ENCODE data around the gene COL26A1. TPM values are rescaled to one million over a fixed set of nuclear protein-coding genes. Genes with fewer than 3 reads are reported as not detected.

Gene COL26A1
- total RNA-seq, 1 experiment from 2014 or later: 42.6 TPM

GRCh38 chr7:101420436-101420835 is 57.8 kb downstream of the COL26A1 start:
- H3K23me2 ChIP-seq (ENCODE audit: insufficient read length, low read depth, low read length, poor library complexity, severe bottlenecking): no peaks in the 10 kb centered on the region
- H3K9ac ChIP-seq (ENCODE audit: extremely low read depth, insufficient read length, low read length): no peak overlapping the region
- H3K18ac ChIP-seq (ENCODE audit: insufficient read length, low read depth, low read length): peak overlapping the region; percentile 27
- no peak overlapping the region for H3K23ac ChIP-seq (ENCODE audit: insufficient read length, low read depth, low read length)
- no peak overlapping the region for H2AFZ ChIP-seq (ENCODE audit: low read length)
- no peak overlapping the region for H3K56ac ChIP-seq (ENCODE audit: insufficient read length, low read depth, low read length)
- H3T11ph ChIP-seq (ENCODE audit: low read length): no peak overlapping the region
- Mint-ChIP-seq H3K4me1 (peaks cover 6 to 16% of the 10 kb centered on the region in 2 experiments), H3K9me3 (no peaks in the 10 kb centered on the region), H3K27me3 (ENCODE audit: low read depth) (no peaks in the 10 kb centered on the region; the same call in 1 of the 2 replicates), H3K36me3 (ENCODE audit: insufficient read depth in 1 of 3, low read depth in 3 of 3) (peaks cover 2 to 12% (median 12%) of the 10 kb centered on the region in 3 experiments; a peak in 5 of 7 replicates), H3K4me3 (no peak overlapping the region), H3K27ac (no peak overlapping the region)
- H3K27ac ChIP-seq (ENCODE audit: insufficient read length, low read depth, low read length): no peak overlapping the region
- TF ChIP-seq, protein P1, sequence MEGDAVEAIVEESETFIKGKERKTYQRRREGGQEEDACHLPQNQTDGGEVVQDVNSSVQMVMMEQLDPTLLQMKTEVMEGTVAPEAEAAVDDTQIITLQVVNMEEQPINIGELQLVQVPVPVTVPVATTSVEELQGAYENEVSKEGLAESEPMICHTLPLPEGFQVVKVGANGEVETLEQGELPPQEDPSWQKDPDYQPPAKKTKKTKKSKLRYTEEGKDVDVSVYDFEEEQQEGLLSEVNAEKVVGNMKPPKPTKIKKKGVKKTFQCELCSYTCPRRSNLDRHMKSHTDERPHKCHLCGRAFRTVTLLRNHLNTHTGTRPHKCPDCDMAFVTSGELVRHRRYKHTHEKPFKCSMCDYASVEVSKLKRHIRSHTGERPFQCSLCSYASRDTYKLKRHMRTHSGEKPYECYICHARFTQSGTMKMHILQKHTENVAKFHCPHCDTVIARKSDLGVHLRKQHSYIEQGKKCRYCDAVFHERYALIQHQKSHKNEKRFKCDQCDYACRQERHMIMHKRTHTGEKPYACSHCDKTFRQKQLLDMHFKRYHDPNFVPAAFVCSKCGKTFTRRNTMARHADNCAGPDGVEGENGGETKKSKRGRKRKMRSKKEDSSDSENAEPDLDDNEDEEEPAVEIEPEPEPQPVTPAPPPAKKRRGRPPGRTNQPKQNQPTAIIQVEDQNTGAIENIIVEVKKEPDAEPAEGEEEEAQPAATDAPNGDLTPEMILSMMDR (conservative IDR thresholded peaks at IDR 0.05): no peak
- no peak overlapping the region for H3K4ac ChIP-seq (ENCODE audit: low read depth, low read length)
- H4K20me1 ChIP-seq (ENCODE audit: control insufficient read depth, insufficient read depth, insufficient read length): no peaks in the 10 kb centered on the region
- no peak overlapping the region for H2BK5ac ChIP-seq (ENCODE audit: insufficient read length, low read length)
- no peak overlapping the region for H2BK20ac ChIP-seq (ENCODE audit: low read depth, low read length, poor library complexity, severe bottlenecking)
- no peak overlapping the region for H3K14ac ChIP-seq (ENCODE audit: insufficient read depth, low read length)
- H3K27me3 ChIP-seq (ENCODE audit: insufficient read depth, low read length): no peaks in the 10 kb centered on the region
- no peaks in the 10 kb centered on the region for H3K79me2 ChIP-seq (ENCODE audit: insufficient read depth, low read length)
- no peak overlapping the region for H2BK12ac ChIP-seq (ENCODE audit: insufficient read length, low read depth, low read length)
- H3K4me1 ChIP-seq (ENCODE audit: insufficient read depth, low read length): no peaks in the 10 kb centered on the region
- H2BK120ac ChIP-seq (ENCODE audit: low read depth, low read length, poor library complexity, severe bottlenecking): no peak overlapping the region
- no CpG with 5 or more reads among the region's 5 CpGs for WGBS (ENCODE audit: extremely low coverage, insufficient read length, low lambda C conversion rate)
- peak; percentile 95 for DNase-seq
- no peak overlapping the region for H4K5ac ChIP-seq (ENCODE audit: insufficient read length, low read depth, low read length)
- no peak overlapping the region for H4K91ac ChIP-seq (ENCODE audit: insufficient read length, low read depth, low read length)
- H3K9me3 ChIP-seq (ENCODE audit: control insufficient read depth, low read depth, low read length): no peaks in the 10 kb centered on the region
- no peak overlapping the region for H3K4me2 ChIP-seq (ENCODE audit: insufficient read depth, insufficient read length, low read length)
- no peak overlapping the region for H4K8ac ChIP-seq (replicated peaks; ENCODE audit: insufficient read length, low read depth, low read length)
- H3K79me1 ChIP-seq (ENCODE audit: insufficient read depth, low read depth, low read length, poor library complexity, severe bottlenecking): no peaks in the 10 kb centered on the region
- no peak overlapping the region for H2BK15ac ChIP-seq (ENCODE audit: low read depth, low read length)
- no peak overlapping the region for H2AK5ac ChIP-seq (ENCODE audit: insufficient read length, low read length)
